Globus pallidus (tissue), 1 donor: ENCODE measurements around the gene SORCS3.

ENCODE experiments used
- DNase-seq: peaks from one replicate; pipeline ENCODE4 v3.0.0-alpha.2; 2015; ENCODE audit warnings: low spot score

The SORCS3 gene

GRCh38 chr10:104844073-104844472, 203.0 kb downstream of the SORCS3 start:
- DNase-seq, result no peak

GRCh38 chr10:104850023-104850422, 208.9 kb downstream of the SORCS3 start:
- DNase-seq, result no peak

- no peak for DNase-seq
Measured at GRCh38 chr10:104867966-104868598, 227.0 kb downstream of the SORCS3 start.

- DNase-seq, result no peak
Measured at GRCh38 chr10:104872691-104873090, 231.6 kb downstream of the SORCS3 start.

- DNase-seq, result no peak
Measured at GRCh38 chr10:104873161-104873560, 232.1 kb downstream of the SORCS3 start.

GRCh38 chr10:104875561-104875960, 234.5 kb downstream of the SORCS3 start:
- no peak for DNase-seq

GRCh38 chr10:104880624-104881398, 239.7 kb downstream of the SORCS3 start:
- DNase-seq, result no peak

- no peak for DNase-seq
Measured at GRCh38 chr10:104881740-104882139, 240.7 kb downstream of the SORCS3 start.

- no peak for DNase-seq
Measured at GRCh38 chr10:104892879-104893617, 252.0 kb downstream of the SORCS3 start.

- no peak for DNase-seq
Measured at GRCh38 chr10:104893701-104894100, 252.6 kb downstream of the SORCS3 start.

- DNase-seq, result no peak
Measured at GRCh38 chr10:104894681-104895080, 253.6 kb downstream of the SORCS3 start.

- DNase-seq, result no peak
Measured at GRCh38 chr10:104895541-104895940, 254.5 kb downstream of the SORCS3 start.

- no peak for DNase-seq
Measured at GRCh38 chr10:104895981-104896380, 254.9 kb downstream of the SORCS3 start.

- DNase-seq, result no peak
Measured at GRCh38 chr10:104897696-104898095, 256.6 kb downstream of the SORCS3 start.

GRCh38 chr10:104899779-104900178, 258.7 kb downstream of the SORCS3 start:
- DNase-seq, result no peak

- no peak for DNase-seq
Measured at GRCh38 chr10:104903433-104903832, 262.3 kb downstream of the SORCS3 start.

- no peak for DNase-seq
Measured at GRCh38 chr10:104904753-104905323, 263.7 kb downstream of the SORCS3 start.

GRCh38 chr10:104906112-104906511, 265.0 kb downstream of the SORCS3 start:
- DNase-seq, result no peak

GRCh38 chr10:104907521-104907920, 266.4 kb downstream of the SORCS3 start:
- DNase-seq, result no peak

GRCh38 chr10:104908581-104908980, 267.5 kb downstream of the SORCS3 start:
- DNase-seq, result no peak

- no peak for DNase-seq
Measured at GRCh38 chr10:104910712-104911111, 269.6 kb downstream of the SORCS3 start.

- DNase-seq, result no peak
Measured at GRCh38 chr10:104913390-104913789, 272.3 kb downstream of the SORCS3 start.

- no peak for DNase-seq
Measured at GRCh38 chr10:104920476-104920875, 279.4 kb downstream of the SORCS3 start.
